ENCODE measurements around the gene SPON1.
A peak's percentile ranks its signal among the peaks of the same experiment; 100 is the strongest.
"Not testable (repeated sequence)": the region's sequence is repeated elsewhere in the genome, so short reads cannot be mapped to it uniquely, and the experiment has no call there.

SPON1 gene

GRCh38 chr11:14042686-14043465 lies 80.4 kb downstream of the SPON1 start:
- DNase-seq: no peak

- DNase-seq: no peak
These were observed 82.4 kb downstream of the SPON1 start for GRCh38 chr11:14044916-14045315.

- no peak for DNase-seq
These were observed 82.9 kb downstream of the SPON1 start for GRCh38 chr11:14045417-14045816.

GRCh38 chr11:14052198-14052597 lies 89.7 kb downstream of the SPON1 start:
- DNase-seq: no peak

GRCh38 chr11:14054116-14055107 lies 91.9 kb downstream of the SPON1 start:
- peak; percentile 58 for DNase-seq

- DNase-seq: no peak
These were observed 93.4 kb downstream of the SPON1 start for GRCh38 chr11:14055936-14056335.

GRCh38 chr11:14058061-14058460 lies 95.5 kb downstream of the SPON1 start:
- DNase-seq: no peak

- DNase-seq: peak; percentile 69
These were observed 97.0 kb downstream of the SPON1 start for GRCh38 chr11:14059491-14059890.

- no peak for DNase-seq
These were observed 99.2 kb downstream of the SPON1 start for GRCh38 chr11:14061721-14062120.

GRCh38 chr11:14065141-14065540 lies 102.6 kb downstream of the SPON1 start:
- no peak for DNase-seq

GRCh38 chr11:14065681-14066080 lies 103.2 kb downstream of the SPON1 start:
- no peak for DNase-seq

GRCh38 chr11:14067686-14068085 lies 105.2 kb downstream of the SPON1 start:
- no peak for DNase-seq

- no peak for DNase-seq
These were observed 108.4 kb downstream of the SPON1 start for GRCh38 chr11:14070896-14071295.

- DNase-seq: no peak
These were observed 111.4 kb downstream of the SPON1 start for GRCh38 chr11:14073849-14074476.

GRCh38 chr11:14075118-14076078 lies 112.9 kb downstream of the SPON1 start:
- no peak for DNase-seq

GRCh38 chr11:14079011-14079410 lies 116.5 kb downstream of the SPON1 start:
- DNase-seq: no peak

- DNase-seq: no peak
These were observed 117.3 kb downstream of the SPON1 start for GRCh38 chr11:14079797-14080196.

- no peak for DNase-seq
These were observed 119.2 kb downstream of the SPON1 start for GRCh38 chr11:14081581-14082231.

- no peak for DNase-seq
These were observed 119.8 kb downstream of the SPON1 start for GRCh38 chr11:14082338-14082737.

GRCh38 chr11:14088861-14089260 lies 126.3 kb downstream of the SPON1 start:
- DNase-seq: not testable (repeated sequence)

GRCh38 chr11:14089690-14090462 lies 127.4 kb downstream of the SPON1 start:
- DNase-seq: no peak
